H1 (cell line): ENCODE data around the gene C5AR1. TPM values are rescaled to one million over a fixed set of nuclear protein-coding genes. Genes with fewer than 3 reads are reported as not detected.

Experiments used
- BRCA1 ChIP-seq: IDR thresholded peaks from 2 replicates; pipeline ENCODE4 v1.6.1; 2012; ENCODE audit warnings: low read depth, low read length, improper control_type of control experiment
- JUN ChIP-seq: IDR thresholded peaks from 2 replicates; pipeline ENCODE4 v1.6.1; 2011; ENCODE audit warnings: low read depth, mild to moderate bottlenecking, improper control_type of control experiment, low read length
- POU5F1 ChIP-seq: IDR thresholded peaks from 2 replicates; pipeline ENCODE4 v1.6.1; 2011; ENCODE audit warnings: low read depth, mild to moderate bottlenecking, low read length, moderate library complexity
- polyA plus RNA-seq, 7 experiments: library from polyadenylated mRNA; depleted of rRNA in 3 of 7; stranded (reverse) in 5 of 7; unstranded in 2 of 7; fragments of >200 nt in 5 of 7; fragments of 200-250 nt in 2 of 7; gene quantifications; 1 replicate in 5 of 7; 2 replicates in 1 of 7; 4 replicates in 1 of 7; pipeline versions ENCODE4 v1.2.1 to v1.2.3, GENCODE V29; 2011 to 2013; ENCODE audit warnings: missing spikeins in 2 of 7, mixed read lengths in 2 of 7
- total RNA-seq: library from RNA; stranded (reverse); fragmentation: NEBNext Ultra II Directional; extraction: Animal tissue kit (Norgen Biotek cat#: 25700); gene quantifications from 2 replicates; pipeline ENCODE4 v1.2.1, GENCODE V29; 2021
- TF ChIP-seq, protein P1 (sequence below): IDR thresholded peaks from 2 replicates; pipeline ENCODE4 v1.6.1; 2012; ENCODE audit warnings: low read length, inconsistent platforms

C5AR1 gene
- total and polyA plus RNA-seq, 2 of the 8 experiments (the other 6 are each of a cell fraction or from before 2014, with no cell fraction given) = 0.20 TPM; not detected in 1

- TF ChIP-seq JUN (no peak), BRCA1 (no peak), POU5F1 (no peak)
- TF ChIP-seq, protein P1, sequence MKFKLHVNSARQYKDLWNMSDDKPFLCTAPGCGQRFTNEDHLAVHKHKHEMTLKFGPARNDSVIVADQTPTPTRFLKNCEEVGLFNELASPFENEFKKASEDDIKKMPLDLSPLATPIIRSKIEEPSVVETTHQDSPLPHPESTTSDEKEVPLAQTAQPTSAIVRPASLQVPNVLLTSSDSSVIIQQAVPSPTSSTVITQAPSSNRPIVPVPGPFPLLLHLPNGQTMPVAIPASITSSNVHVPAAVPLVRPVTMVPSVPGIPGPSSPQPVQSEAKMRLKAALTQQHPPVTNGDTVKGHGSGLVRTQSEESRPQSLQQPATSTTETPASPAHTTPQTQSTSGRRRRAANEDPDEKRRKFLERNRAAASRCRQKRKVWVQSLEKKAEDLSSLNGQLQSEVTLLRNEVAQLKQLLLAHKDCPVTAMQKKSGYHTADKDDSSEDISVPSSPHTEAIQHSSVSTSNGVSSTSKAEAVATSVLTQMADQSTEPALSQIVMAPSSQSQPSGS = no peak
- TF ChIP-seq, all 59 proteins: peak for 0
Observed at GRCh38 chr19:47309608-47310007, at the start of gene C5AR1 (continued).
